ENCODE data around the gene WDR77. TPM values are rescaled to one million over a fixed set of nuclear protein-coding genes. Genes with fewer than 3 reads are reported as not detected.

WDR77 gene
- total and polyA plus RNA-seq, 5 donors from 2014 or later: 15.7 to 36.9 (median 34.3) TPM

GRCh38 chr1:111392042-111392441, 57.0 kb downstream of the WDR77 start:
- no peaks in the 10 kb centered on the region for H3K36me3 ChIP-seq (ENCODE audit: control insufficient read depth, insufficient read depth, low read length)
- no peaks in the 10 kb centered on the region for H3K4me1 ChIP-seq (ENCODE audit: control insufficient read depth, insufficient read depth, low read length, poor library complexity, severe bottlenecking)
- no peaks in the 10 kb centered on the region for H3K36me3 Mint-ChIP-seq
- H3K27me3 ChIP-seq (ENCODE audit: control insufficient read depth, insufficient read depth, low read length): peaks cover 4% of the 10 kb centered on the region
- no peak for ATAC-seq (ENCODE audit: low read depth in 2 of 2)
- H3K27me3 Mint-ChIP-seq: peaks cover 41% of the 10 kb centered on the region
- no peaks in the 10 kb centered on the region for H3K4me1 Mint-ChIP-seq
- no peak overlapping the region for H3K27ac ChIP-seq (ENCODE audit: insufficient read depth, low read length, poor library complexity, severe bottlenecking)
- H3K27ac Mint-ChIP-seq: no peak overlapping the region
- no peaks in the 10 kb centered on the region for H3K9me3 Mint-ChIP-seq
- no peak for DNase-seq
- H3K4me3 Mint-ChIP-seq: no peak overlapping the region
- H3K9me3 ChIP-seq (ENCODE audit: control insufficient read depth in 2 of 2, low read length in 2 of 2): no peaks in the 10 kb centered on the region
- H3K4me3 ChIP-seq (ENCODE audit: low read depth, low read length): no peak overlapping the region

Other genes starting within 250 kb of the WDR77 start
- gene DENND2D, start 248.6 kb downstream of the WDR77 start, total RNA-seq: 83.8 TPM
- gene DENND2D, start 248.6 kb downstream of the WDR77 start, polyA plus RNA-seq: 100 to 1,000 TPM in 3 of 4 donors, 10 to 100 TPM in 1; 85.6 to 196 (median 119) TPM
- 5.0 TPM for gene CHI3L2, start 221.5 kb downstream of the WDR77 start, total RNA-seq
- gene CHI3L2, start 221.5 kb downstream of the WDR77 start, polyA plus RNA-seq: 10 to 100 TPM in 2 of 4 donors, 1 to 10 TPM in 2; 7.6 to 15.8 (median 12.5) TPM
- gene CHIA, start 158.4 kb downstream of the WDR77 start, total RNA-seq: not detected
- not detected for gene CHIA, start 158.4 kb downstream of the WDR77 start, polyA plus RNA-seq
- 6.7 TPM for gene OVGP1, start 21.5 kb downstream of the WDR77 start, total RNA-seq
- gene OVGP1, start 21.5 kb downstream of the WDR77 start, polyA plus RNA-seq: under 1 TPM in 3 of 4 donors, not detected in 1; 0.21 to 0.47 (median 0.23) TPM
- 85.1 TPM for gene ATP5PB, start 208 bp upstream of the WDR77 start, total RNA-seq
- 100 to 1,000 TPM; 431 to 569 (median 496) TPM for gene ATP5PB, start 208 bp upstream of the WDR77 start, polyA plus RNA-seq
- 22.4 TPM for gene C1orf162, start 24.7 kb upstream of the WDR77 start, total RNA-seq
- 100 to 1,000 TPM in 1 of 4 donors, 10 to 100 TPM in 3; 45.4 to 111 (median 65.8) TPM for gene C1orf162, start 24.7 kb upstream of the WDR77 start, polyA plus RNA-seq
- not detected for gene ADORA3, start 54.4 kb upstream of the WDR77 start, total RNA-seq
- gene ADORA3, start 54.4 kb upstream of the WDR77 start, polyA plus RNA-seq: not detected
- not detected for gene TMIGD3, start 54.4 kb upstream of the WDR77 start, total RNA-seq
- gene TMIGD3, start 54.4 kb upstream of the WDR77 start, polyA plus RNA-seq: not detected
- gene RAP1A, start 170.5 kb upstream of the WDR77 start, total RNA-seq: 143 TPM
- gene RAP1A, start 170.5 kb upstream of the WDR77 start, polyA plus RNA-seq: 10 to 100 TPM; 72.8 to 91.3 (median 78.2) TPM